MM.1S (cell line): ENCODE results near the gene HSD17B7.
"Not testable (repeated sequence)": the region's sequence is repeated elsewhere in the genome, so short reads cannot be mapped to it uniquely, and the experiment has no call there.

Source experiments
- EZH2 ChIP-seq: fragments of 300-600 bp; sonication (generic); optimal IDR thresholded peaks from 2 replicates; pipeline ENCODE3; 2017; ENCODE audit warnings: low read depth, mild to moderate bottlenecking, antibody characterized with exemption, low read length, mixed read lengths
- EZH2phosphoT487 ChIP-seq: fragments of 300-600 bp; sonication (generic); IDR thresholded peaks from 2 replicates; pipeline ENCODE4 v1.6.1; 2018; ENCODE audit warnings: antibody characterized with exemption, low read length
- TF ChIP-seq, protein P1 (sequence below): fragments of 300-600 bp; sonication (generic); IDR thresholded peaks from 2 replicates; pipeline ENCODE4 v1.5.1; 2016; ENCODE audit warnings: antibody characterized with exemption, low read length, mixed read lengths

DNA sequence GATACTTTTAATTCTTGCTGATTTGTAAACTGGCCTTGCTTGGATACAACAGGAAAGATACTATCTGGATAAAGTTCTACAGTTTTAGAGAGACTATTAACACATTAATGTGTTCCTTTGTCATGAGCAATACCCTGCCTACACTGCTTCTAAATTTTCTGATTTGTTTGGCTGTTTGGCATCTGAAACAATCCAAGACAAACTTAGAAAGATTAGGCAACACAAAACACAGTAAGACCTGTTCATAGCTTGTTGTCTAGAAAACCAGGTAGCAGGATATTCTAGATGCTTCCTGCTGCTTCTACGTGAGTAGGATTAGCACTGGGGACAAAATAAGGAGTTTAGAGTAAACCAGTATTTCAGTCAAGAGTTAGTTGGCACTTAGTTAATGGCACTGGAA, 5.6 kb upstream of the HSD17B7 start:
- TF ChIP-seq, protein P1, sequence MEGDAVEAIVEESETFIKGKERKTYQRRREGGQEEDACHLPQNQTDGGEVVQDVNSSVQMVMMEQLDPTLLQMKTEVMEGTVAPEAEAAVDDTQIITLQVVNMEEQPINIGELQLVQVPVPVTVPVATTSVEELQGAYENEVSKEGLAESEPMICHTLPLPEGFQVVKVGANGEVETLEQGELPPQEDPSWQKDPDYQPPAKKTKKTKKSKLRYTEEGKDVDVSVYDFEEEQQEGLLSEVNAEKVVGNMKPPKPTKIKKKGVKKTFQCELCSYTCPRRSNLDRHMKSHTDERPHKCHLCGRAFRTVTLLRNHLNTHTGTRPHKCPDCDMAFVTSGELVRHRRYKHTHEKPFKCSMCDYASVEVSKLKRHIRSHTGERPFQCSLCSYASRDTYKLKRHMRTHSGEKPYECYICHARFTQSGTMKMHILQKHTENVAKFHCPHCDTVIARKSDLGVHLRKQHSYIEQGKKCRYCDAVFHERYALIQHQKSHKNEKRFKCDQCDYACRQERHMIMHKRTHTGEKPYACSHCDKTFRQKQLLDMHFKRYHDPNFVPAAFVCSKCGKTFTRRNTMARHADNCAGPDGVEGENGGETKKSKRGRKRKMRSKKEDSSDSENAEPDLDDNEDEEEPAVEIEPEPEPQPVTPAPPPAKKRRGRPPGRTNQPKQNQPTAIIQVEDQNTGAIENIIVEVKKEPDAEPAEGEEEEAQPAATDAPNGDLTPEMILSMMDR, result not testable (repeated sequence)
- TF ChIP-seq EZH2, EZH2phosphoT487: not testable (repeated sequence)
